Right renal pelvis (tissue), 4 donors: ENCODE results near the gene ZNF592. TPM values are rescaled to one million over a fixed set of nuclear protein-coding genes. Genes with fewer than 3 reads are reported as not detected.
"Not testable (repeated sequence)": the region's sequence is repeated elsewhere in the genome, so short reads cannot be mapped to it uniquely, and the experiment has no call there.

Source experiments
- DNase-seq, 4 donors: peaks; one replicate each; pipeline ENCODE4 v3.0.0-alpha.2; 2013; ENCODE audit warnings: low read depth in 4 of 4, low spot score in 3 of 4, missing footprints in 1 of 4
- polyA plus RNA-seq, 4 donors: library from polyadenylated mRNA; unstranded; fragments of 120-200 nt; gene quantifications; one replicate each; pipeline ENCODE4 v1.2.1, GENCODE V29; 2013; ENCODE audit not compliant: insufficient read length in 4 of 4

The ZNF592 gene
- polyA plus RNA-seq, 4 donors = 29.6 to 32.3 (median 31.8) TPM

GRCh38 chr15:84844964-84845363 lies 96.6 kb downstream of the ZNF592 start:
- no peak for DNase-seq

- DNase-seq = not testable (repeated sequence)
These were observed 97.2 kb downstream of the ZNF592 start for GRCh38 chr15:84845631-84846030.

- DNase-seq = no peak
These were observed 97.9 kb downstream of the ZNF592 start for GRCh38 chr15:84846269-84846668.

GRCh38 chr15:84847382-84847781 lies 99.0 kb downstream of the ZNF592 start:
- DNase-seq = no peak

- DNase-seq = no peak
These were observed 103.8 kb downstream of the ZNF592 start for GRCh38 chr15:84852212-84852611.

GRCh38 chr15:84855136-84855535 lies 106.7 kb downstream of the ZNF592 start:
- DNase-seq = no peak

- DNase-seq = no peak
These were observed 107.4 kb downstream of the ZNF592 start for GRCh38 chr15:84855765-84856164.

Other genes with a start within 250 kb of the ZNF592 start
- 10 to 100 TPM; 26.6 to 29.4 (median 28.4) TPM for gene ZSCAN2, start 147.6 kb upstream of the ZNF592 start, polyA plus RNA-seq
- 10 to 100 TPM; 36.0 to 43.6 (median 37.5) TPM for gene WDR73, start 94.3 kb upstream of the ZNF592 start, polyA plus RNA-seq
- 1 to 10 TPM; 4.9 to 8.5 (median 5.8) TPM for gene NMB, start 90.4 kb upstream of the ZNF592 start, polyA plus RNA-seq
- 100 to 1,000 TPM; 265 to 302 (median 296) TPM for gene SEC11A, start 32.5 kb upstream of the ZNF592 start, polyA plus RNA-seq
- 10 to 100 TPM; 13.7 to 17.4 (median 15.9) TPM for gene ALPK3, start 68.8 kb downstream of the ZNF592 start, polyA plus RNA-seq
- 1 to 10 TPM; 4.3 to 8.5 (median 6.7) TPM for gene SLC28A1, start 136.1 kb downstream of the ZNF592 start, polyA plus RNA-seq
- gene PDE8A, start 233.3 kb downstream of the ZNF592 start, polyA plus RNA-seq = 10 to 100 TPM; 37.4 to 49.2 (median 42.2) TPM